H1 (cell line): ENCODE results near the gene KLHL2. TPM values are rescaled to one million over a fixed set of nuclear protein-coding genes. Genes with fewer than 3 reads are reported as not detected.
"Not testable (repeated sequence)": the region's sequence is repeated elsewhere in the genome, so short reads cannot be mapped to it uniquely, and the experiment has no call there.

Experiments used
- CTCF ChIA-PET: fragments of 300-600 bp; sonication (Branson Sonifier 250); formaldehyde crosslinking; loops from one replicate; lab custom pipeline; 2021; ENCODE audit not compliant: partially characterized antibody; lab: Charles Lee
- POLR2A ChIA-PET: fragments of 300-600 bp; sonication (Branson Sonifier 250); formaldehyde crosslinking; loops from one replicate; lab custom pipeline; 2021; ENCODE audit warnings: inconsistent platforms; ENCODE audit not compliant: partially characterized antibody; lab: Charles Lee
- DNase-seq, 2 experiments: peaks; one replicate each; pipeline versions ENCODE4 v3.0.0 to v3.0.0-alpha.2; 2010 to 2022; ENCODE audit warnings: low spot score in 2 of 2, low read depth in 1 of 2, mixed read lengths in 1 of 2
- FAIRE-seq: peaks from 2 replicates; lab custom pipeline; 2011; peaks lifted over from hg19 to GRCh38; lab: Jason Lieb, UNC
- H2AFZ ChIP-seq: 2 replicates; pipeline ENCODE4 v1.8.1; 2012; ENCODE audit warnings: low read length, inconsistent platforms
- H2AK5ac ChIP-seq: 2 replicates; pipeline ENCODE4 v1.6.1; 2013; ENCODE audit warnings: low read depth, low read length
- H2BK120ac ChIP-seq: replicated peaks from 2 replicates; pipeline ENCODE3; 2013; ENCODE audit warnings: low read depth, low read length, inconsistent platforms
- H2BK12ac ChIP-seq: 2 replicates; pipeline ENCODE4 v1.6.1; 2013; ENCODE audit warnings: low read depth, low read length
- H2BK15ac ChIP-seq: 2 replicates; pipeline ENCODE4 v1.6.1; 2013; ENCODE audit warnings: low read length
- H2BK20ac ChIP-seq: 2 replicates; pipeline ENCODE4 v1.6.1; 2013; ENCODE audit warnings: low read length
- H2BK5ac ChIP-seq: 2 replicates; pipeline ENCODE4 v1.6.1; 2013; ENCODE audit warnings: low read depth, low read length
- H3K14ac ChIP-seq: 2 replicates; pipeline ENCODE4 v1.6.1; 2013; ENCODE audit warnings: inconsistent platforms; ENCODE audit not compliant: insufficient read length
- H3K18ac ChIP-seq: 2 replicates; pipeline ENCODE4 v1.6.1; 2013; ENCODE audit warnings: low read length; ENCODE audit errors: extremely low read depth
- H3K23ac ChIP-seq: 2 replicates; pipeline ENCODE4 v1.6.1; 2013; ENCODE audit warnings: inconsistent platforms; ENCODE audit not compliant: insufficient read length
- H3K23me2 ChIP-seq: 2 replicates; pipeline ENCODE4 v1.6.1; 2013; ENCODE audit warnings: low read depth, low read length
- H3K27ac ChIP-seq: 2 replicates; pipeline ENCODE4 v1.6.1; 2011; ENCODE audit warnings: low read depth, low read length, inconsistent platforms
- H3K27me3 ChIP-seq, 4 experiments: replicated peaks in 1 of 4; 1 replicate in 1 of 4; 2 replicates in 3 of 4; pipeline versions ENCODE4 v1.6.1 to v1.8.1; 2011 to 2013; ENCODE audit warnings: low read length in 3 of 4, mild to moderate bottlenecking in 3 of 4, inconsistent platforms in 2 of 4, mixed read lengths in 2 of 4, moderate library complexity in 1 of 4; ENCODE audit not compliant: control insufficient read depth in 3 of 4, insufficient read depth in 3 of 4; ENCODE audit errors: extremely low read depth in 1 of 4
- H3K36me3 ChIP-seq, 4 experiments: 2 replicates each; pipeline versions ENCODE4 v1.6.1 to v1.8.1; 2011 to 2013; ENCODE audit warnings: mild to moderate bottlenecking in 4 of 4, low read length in 3 of 4, moderate library complexity in 2 of 4, control low read depth in 1 of 4, inconsistent platforms in 1 of 4; ENCODE audit not compliant: insufficient read depth in 4 of 4, control insufficient read depth in 2 of 4
- H3K4ac ChIP-seq: replicated peaks from 2 replicates; pipeline ENCODE3; 2013; ENCODE audit warnings: low read length, low read depth, mixed read lengths, inconsistent platforms; ENCODE audit not compliant: insufficient read length
- H3K4me1 ChIP-seq, 4 experiments: replicated peaks in 1 of 4; 1 replicate in 1 of 4; 2 replicates in 3 of 4; pipeline versions ENCODE4 v1.6.1 to v1.8.1; 2011 to 2013; ENCODE audit warnings: low read length in 3 of 4, inconsistent platforms in 2 of 4, mixed read lengths in 1 of 4; ENCODE audit not compliant: insufficient read depth in 4 of 4, control insufficient read depth in 3 of 4
- H3K4me2 ChIP-seq, 2 experiments: 2 replicates each; pipeline versions ENCODE4 v1.6.1 to v1.8.1; 2011 to 2013; ENCODE audit warnings: low read depth in 2 of 2, low read length in 2 of 2, control low read depth in 1 of 2, inconsistent platforms in 1 of 2, mild to moderate bottlenecking in 1 of 2; ENCODE audit not compliant: insufficient read depth in 1 of 2
- H3K4me3 ChIP-seq, 4 experiments: fragments of 200-600, 300-600 bp in 1 of 4; sonication (generic), shearing (Covaris generic), sonication (Bioruptor Twin) in 1 of 4; 2 replicates each; pipeline versions ENCODE4 v1.5.1 to v1.8.1; 2011 to 2016; ENCODE audit warnings: low read length in 4 of 4, low read depth in 3 of 4, control low read depth in 2 of 4, inconsistent platforms in 2 of 4, mild to moderate bottlenecking in 2 of 4, mixed read lengths in 1 of 4, moderate library complexity in 1 of 4; ENCODE audit not compliant: insufficient read depth in 2 of 4; ENCODE audit errors: extremely low read depth in 1 of 4
- H3K56ac ChIP-seq: replicated peaks from 2 replicates; pipeline ENCODE3; 2013; ENCODE audit warnings: low read depth, mild to moderate bottlenecking, mixed read lengths, low read length, inconsistent platforms; ENCODE audit not compliant: insufficient read length
- H3K79me1 ChIP-seq: 2 replicates; pipeline ENCODE4 v1.6.1; 2013; ENCODE audit warnings: low read depth, low read length, control low read depth
- H3K79me2 ChIP-seq, 2 experiments: 2 replicates each; pipeline versions ENCODE4 v1.6.1 to v1.8.1; 2012 to 2013; ENCODE audit warnings: low read length in 2 of 2, mild to moderate bottlenecking in 2 of 2, inconsistent platforms in 1 of 2; ENCODE audit not compliant: insufficient read depth in 2 of 2, control insufficient read depth in 1 of 2
- H3K9ac ChIP-seq, 4 experiments: replicated peaks in 1 of 4; 1 replicate in 1 of 4; 2 replicates in 3 of 4; pipeline versions ENCODE4 v1.6.1 to v1.8.1; 2011 to 2013; ENCODE audit warnings: low read depth in 3 of 4, low read length in 3 of 4, control low read depth in 2 of 4, mild to moderate bottlenecking in 2 of 4, moderate library complexity in 2 of 4, inconsistent platforms in 1 of 4; ENCODE audit errors: extremely low read depth in 1 of 4
- H3K9me3 ChIP-seq, 2 experiments: 2 replicates each; pipeline versions ENCODE4 v1.6.1 to v1.8.1; 2012 to 2013; ENCODE audit warnings: mild to moderate bottlenecking in 2 of 2, moderate library complexity in 2 of 2, control low read depth in 1 of 2, inconsistent platforms in 1 of 2, low read depth in 1 of 2, low read length in 1 of 2, mixed read lengths in 1 of 2; ENCODE audit not compliant: insufficient read depth in 2 of 2
- H4K20me1 ChIP-seq, 2 experiments: replicated peaks in 1 of 2; 2 replicates each; pipeline versions ENCODE3 to v1.8.1; 2011 to 2013; ENCODE audit warnings: inconsistent platforms in 2 of 2, low read length in 2 of 2, mild to moderate bottlenecking in 1 of 2; ENCODE audit not compliant: insufficient read depth in 2 of 2, control insufficient read depth in 1 of 2
- H4K5ac ChIP-seq: 2 replicates; pipeline ENCODE4 v1.6.1; 2013; ENCODE audit warnings: low read length, low read depth, mixed read lengths, inconsistent platforms; ENCODE audit not compliant: insufficient read length
- H4K8ac ChIP-seq: 2 replicates; pipeline ENCODE4 v1.8.0; 2013; ENCODE audit warnings: mild to moderate bottlenecking, moderate library complexity, low read length, inconsistent platforms; ENCODE audit not compliant: insufficient read depth; ENCODE audit errors: extremely low read depth
- H4K91ac ChIP-seq: replicated peaks from 2 replicates; pipeline ENCODE3; 2013; ENCODE audit warnings: low read length, mixed read lengths, inconsistent platforms; ENCODE audit not compliant: insufficient read length
- WGBS, 2 experiments: shearing (Covaris generic) in 1 of 2; methylation state at CpG; one replicate each; pipeline versions ENCODE4 v1.1.6 to v1.1.7; 2013 to 2015; ENCODE audit warnings: low lambda C conversion rate in 2 of 2, mixed read lengths in 2 of 2, inconsistent platforms in 1 of 2, low coverage in 1 of 2, missing lambda C conversion rate in 1 of 2; ENCODE audit not compliant: insufficient replicate concordance in 2 of 2, insufficient coverage in 1 of 2, insufficient read length in 1 of 2; ENCODE audit errors: extremely low coverage in 1 of 2, missing lambda C conversion rate in 1 of 2; 5-methylcytosine and 5-hydroxymethylcytosine counted together
- polyA plus RNA-seq, 7 experiments: library from polyadenylated mRNA; depleted of rRNA in 3 of 7; stranded (reverse) in 5 of 7; unstranded in 2 of 7; fragments of >200 nt in 5 of 7; fragments of 200-250 nt in 2 of 7; gene quantifications; 1 replicate in 5 of 7; 2 replicates in 1 of 7; 4 replicates in 1 of 7; pipeline versions ENCODE4 v1.2.1 to v1.2.3, GENCODE V29; 2011 to 2013; ENCODE audit warnings: missing spikeins in 2 of 7, mixed read lengths in 2 of 7
- total RNA-seq: library from RNA; stranded (reverse); fragmentation: NEBNext Ultra II Directional; extraction: Animal tissue kit (Norgen Biotek cat#: 25700); gene quantifications from 2 replicates; pipeline ENCODE4 v1.2.1, GENCODE V29; 2021

The KLHL2 gene
- total and polyA plus RNA-seq, 2 of the 8 experiments (the other 6 are each of a cell fraction or from before 2014, with no cell fraction given), result 5.2 to 12.0 TPM

GRCh38 chr4:165256074-165256659, 48.8 kb downstream of the KLHL2 start:
- H3K79me1 ChIP-seq, H3K4ac ChIP-seq, H3K4me3 ChIP-seq, H4K91ac ChIP-seq, H2BK5ac ChIP-seq, H3K18ac ChIP-seq, H3K9me3 ChIP-seq, H3K4me2 ChIP-seq, H3K56ac ChIP-seq, H2AFZ ChIP-seq, H3K27me3 ChIP-seq, H3K27ac ChIP-seq, FAIRE-seq, H3K9ac ChIP-seq, POLR2A ChIA-PET, H2BK15ac ChIP-seq, H4K8ac ChIP-seq, H3K23ac ChIP-seq, DNase-seq, H2AK5ac ChIP-seq, H2BK120ac ChIP-seq, H3K36me3 ChIP-seq, H2BK20ac ChIP-seq, H3K4me1 ChIP-seq, H4K5ac ChIP-seq, H4K20me1 ChIP-seq, H3K14ac ChIP-seq, H3K79me2 ChIP-seq, H2BK12ac ChIP-seq, H3K23me2 ChIP-seq: not testable (repeated sequence)
- 84% methylated on average over 7 of the region's 7 CpGs; no CpG with 5 or more reads in 1 of the 2 experiments for WGBS, 2 experiments
- CTCF ChIA-PET, result interaction anchor here (1.7 kb wide), 1 partner anchor 125 kb away, joined by 5 read pairs; no protein-coding TSS in a partner anchor

DNA sequence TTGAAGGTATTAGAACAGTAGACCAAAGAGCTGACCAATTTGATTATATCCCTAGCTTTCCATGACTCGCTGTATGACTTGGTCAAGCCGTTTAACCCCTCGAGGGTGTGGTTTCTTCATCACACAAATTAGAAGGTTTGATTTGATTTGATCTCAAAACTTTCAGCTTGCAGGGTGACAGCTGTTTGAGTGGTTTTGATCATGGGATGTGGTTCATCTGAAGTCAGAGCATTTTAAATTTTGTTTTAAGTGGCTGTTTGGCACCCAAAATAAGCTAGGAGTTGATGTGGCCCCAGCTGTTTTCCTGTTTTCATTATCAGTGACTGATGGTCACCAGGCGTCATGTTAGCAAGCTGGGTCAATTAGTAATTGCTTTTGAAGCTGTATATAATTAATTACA, 52.4 kb downstream of the KLHL2 start:
- H3K79me2 ChIP-seq, H4K8ac ChIP-seq, H3K23ac ChIP-seq, H2BK15ac ChIP-seq, H3K4me1 ChIP-seq, H3K14ac ChIP-seq, H3K79me1 ChIP-seq, H2BK120ac ChIP-seq, H4K91ac ChIP-seq, H3K27me3 ChIP-seq, POLR2A ChIA-PET, DNase-seq, H3K4me2 ChIP-seq, H3K9me3 ChIP-seq, CTCF ChIA-PET, H2BK12ac ChIP-seq, H3K27ac ChIP-seq, H2BK20ac ChIP-seq, H3K56ac ChIP-seq, H2BK5ac ChIP-seq, H3K9ac ChIP-seq, H2AFZ ChIP-seq, FAIRE-seq, H3K23me2 ChIP-seq, H4K5ac ChIP-seq, H3K36me3 ChIP-seq, H3K4ac ChIP-seq, H4K20me1 ChIP-seq, H2AK5ac ChIP-seq, H3K18ac ChIP-seq, H3K4me3 ChIP-seq: not testable (repeated sequence)
- WGBS, 2 experiments, result 68% methylated on average over 3 of the region's 4 CpGs; no CpG with 5 or more reads in 1 of the 2 experiments
